IPS DF 6.9 (cell line): ENCODE measurements around the gene FLT1.

Experiments used
- DNase-seq: peaks from one replicate; pipeline ENCODE4 v3.0.0-alpha.2; 2013; ENCODE audit warnings: low read depth, low spot score
- H3K27ac ChIP-seq: one replicate; pipeline ENCODE4 v1.5.1; 2013; ENCODE audit warnings: low read length, control low read depth
- H3K27me3 ChIP-seq: 2 replicates; pipeline ENCODE4 v1.6.1; 2013; ENCODE audit warnings: mild to moderate bottlenecking, low read length; ENCODE audit not compliant: control insufficient read depth, insufficient read depth
- H3K36me3 ChIP-seq: 2 replicates; pipeline ENCODE4 v1.6.1; 2013; ENCODE audit warnings: low read length; ENCODE audit not compliant: control insufficient read depth, insufficient read depth
- H3K4me1 ChIP-seq: 2 replicates; pipeline ENCODE4 v1.6.1; 2013; ENCODE audit warnings: low read length; ENCODE audit not compliant: control insufficient read depth, insufficient read depth
- H3K4me3 ChIP-seq: 2 replicates; pipeline ENCODE4 v1.5.1; 2013; ENCODE audit warnings: mild to moderate bottlenecking, low read length
- H3K9me3 ChIP-seq: 2 replicates; pipeline ENCODE4 v1.6.1; 2013; ENCODE audit warnings: low read length, inconsistent platforms; ENCODE audit not compliant: control insufficient read depth, insufficient read depth
- WGBS: extraction: QIAGEN DNeasy Blood & Tissue Kit; methylation state at CpG from one replicate; pipeline ENCODE4 v1.1.7; 2013; ENCODE audit warnings: mixed read lengths, missing lambda C conversion rate; ENCODE audit not compliant: insufficient read length, insufficient coverage; 5-methylcytosine and 5-hydroxymethylcytosine counted together

Gene FLT1

DNA sequence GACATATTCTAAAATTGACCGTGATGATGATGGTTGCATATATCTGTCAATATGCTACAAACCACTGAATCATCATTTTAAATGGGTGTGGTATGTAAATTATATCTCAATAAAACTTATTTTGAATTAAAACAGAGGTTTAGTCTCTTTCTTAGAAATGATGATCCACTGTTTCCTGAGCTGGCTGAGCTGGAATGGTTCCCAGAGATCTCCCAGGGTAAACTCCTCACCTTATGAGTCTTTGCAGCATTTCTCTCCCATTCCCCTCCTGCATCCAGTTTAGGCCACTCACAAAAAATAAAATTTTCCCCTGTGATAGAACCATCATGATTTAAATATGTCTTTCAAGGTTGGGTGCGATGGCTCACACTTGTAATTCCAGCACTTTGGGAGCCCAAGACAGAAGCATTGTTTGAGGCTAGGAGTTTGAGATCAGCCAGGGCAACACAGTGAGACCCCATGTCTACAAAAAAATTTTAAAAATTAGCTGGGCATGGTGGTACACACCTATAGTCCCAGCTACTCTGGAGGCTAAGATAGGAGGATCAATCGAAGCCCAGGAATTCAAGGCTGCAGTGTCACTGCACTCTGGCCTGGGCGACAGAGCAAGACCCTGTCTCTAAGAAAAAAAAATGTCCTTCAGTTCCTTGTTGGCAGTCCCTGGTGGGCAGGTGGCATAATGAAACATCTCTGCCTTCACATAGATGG, 46.1 kb downstream of the FLT1 start:
- Histone ChIP-seq H3K4me1 (peaks cover 2% of the 10 kb centered on the region), H3K9me3 (peaks cover 1% of the 10 kb centered on the region; the same call in 1 of the 2 replicates), H3K27ac (no peak overlapping the region), H3K4me3 (no peak overlapping the region), H3K27me3 (no peaks in the 10 kb centered on the region), H3K36me3 (no peaks in the 10 kb centered on the region; the same call in 1 of the 2 replicates)
- no peak for DNase-seq
- no CpG with 5 or more reads among the region's 4 CpGs for WGBS

- no peak overlapping the region for H3K27ac ChIP-seq
- no peaks in the 10 kb centered on the region for H3K27me3 ChIP-seq
- no peak for DNase-seq
- H3K4me3 ChIP-seq: no peak overlapping the region
- peaks cover 1% of the 10 kb centered on the region; the same call in 1 of the 2 replicates for H3K9me3 ChIP-seq
- no peaks in the 10 kb centered on the region; the same call in 1 of the 2 replicates for H3K36me3 ChIP-seq
- peaks cover 2% of the 10 kb centered on the region for H3K4me1 ChIP-seq
Observed at GRCh38 chr13:28447989-28448388, 46.9 kb downstream of the FLT1 start.

- no peak overlapping the region for H3K4me3 ChIP-seq
- peaks cover 2% of the 10 kb centered on the region for H3K4me1 ChIP-seq
- no peak for DNase-seq
- H3K27me3 ChIP-seq: no peaks in the 10 kb centered on the region
- H3K27ac ChIP-seq: no peak overlapping the region
- no CpG with 5 or more reads among the region's 2 CpGs for WGBS
- no peaks in the 10 kb centered on the region; the same call in 1 of the 2 replicates for H3K36me3 ChIP-seq
- peaks cover 1% of the 10 kb centered on the region; the same call in 1 of the 2 replicates for H3K9me3 ChIP-seq
Observed at GRCh38 chr13:28447206-28447605, 47.7 kb downstream of the FLT1 start.

GRCh38 chr13:28442839-28443238, 52.1 kb downstream of the FLT1 start:
- WGBS: no CpG with 5 or more reads among the region's 3 CpGs
- no peaks in the 10 kb centered on the region; the same call in 1 of the 2 replicates for H3K9me3 ChIP-seq
- H3K4me1 ChIP-seq: peaks cover 9% of the 10 kb centered on the region
- no peak overlapping the region for H3K27ac ChIP-seq
- no peaks in the 10 kb centered on the region for H3K27me3 ChIP-seq
- H3K4me3 ChIP-seq: no peak overlapping the region
- no peaks in the 10 kb centered on the region; the same call in 1 of the 2 replicates for H3K36me3 ChIP-seq
- no peak for DNase-seq

GRCh38 chr13:28441529-28441928, 53.4 kb downstream of the FLT1 start:
- Histone ChIP-seq H3K27ac (peak overlapping the region; percentile 31), H3K4me1 (peaks cover 11% of the 10 kb centered on the region), H3K27me3 (no peaks in the 10 kb centered on the region), H3K4me3 (no peak overlapping the region), H3K9me3 (no peaks in the 10 kb centered on the region), H3K36me3 (peaks cover 3% of the 10 kb centered on the region; the same call in 1 of the 2 replicates)
- no peak for DNase-seq

GRCh38 chr13:28440774-28441504, 54.0 kb downstream of the FLT1 start:
- no peak for DNase-seq
- Histone ChIP-seq H3K4me1 (peaks cover 12% of the 10 kb centered on the region), H3K9me3 (no peaks in the 10 kb centered on the region), H3K4me3 (no peak overlapping the region), H3K36me3 (peaks cover 3% of the 10 kb centered on the region; the same call in 1 of the 2 replicates), H3K27me3 (no peaks in the 10 kb centered on the region), H3K27ac (peak overlapping the region; percentile 100)
- WGBS: no CpG with 5 or more reads among the region's 4 CpGs

- peaks cover 5% of the 10 kb centered on the region; the same call in 1 of the 2 replicates for H3K36me3 ChIP-seq
- H3K4me3 ChIP-seq: no peak overlapping the region
- peak overlapping the region; percentile 100 for H3K27ac ChIP-seq
- WGBS: no CpG with 5 or more reads among the region's 12 CpGs
- H3K27me3 ChIP-seq: no peaks in the 10 kb centered on the region
- peak; percentile 71 for DNase-seq
- H3K4me1 ChIP-seq: peaks cover 12% of the 10 kb centered on the region
- no peaks in the 10 kb centered on the region for H3K9me3 ChIP-seq
Observed at GRCh38 chr13:28438598-28439334, 56.2 kb downstream of the FLT1 start.

- Histone ChIP-seq H3K27me3 (no peaks in the 10 kb centered on the region), H3K9me3 (no peaks in the 10 kb centered on the region), H3K4me3 (no peak overlapping the region), H3K27ac (peak overlapping the region; percentile 59), H3K36me3 (peaks cover 6% of the 10 kb centered on the region; the same call in 1 of the 2 replicates), H3K4me1 (peaks cover 12% of the 10 kb centered on the region)
- DNase-seq: no peak
- no CpG with 5 or more reads among the region's 8 CpGs for WGBS
Observed at GRCh38 chr13:28438067-28438466, 56.9 kb downstream of the FLT1 start.

- H3K27ac ChIP-seq: no peak overlapping the region
- H3K36me3 ChIP-seq: peaks cover 6% of the 10 kb centered on the region; the same call in 1 of the 2 replicates
- peaks cover 12% of the 10 kb centered on the region for H3K4me1 ChIP-seq
- WGBS: no CpG with 5 or more reads among the region's 6 CpGs
- DNase-seq: no peak
- no peaks in the 10 kb centered on the region for H3K9me3 ChIP-seq
- H3K27me3 ChIP-seq: no peaks in the 10 kb centered on the region
- H3K4me3 ChIP-seq: no peak overlapping the region
Observed at GRCh38 chr13:28435917-28436316, 59.0 kb downstream of the FLT1 start.

GRCh38 chr13:28434926-28435325, 60.0 kb downstream of the FLT1 start:
- peaks cover 7% of the 10 kb centered on the region for H3K4me1 ChIP-seq

More at GRCh38 chr13:28434926-28435325, 60.0 kb downstream of the FLT1 start:
- no CpG with 5 or more reads among the region's 4 CpGs for whole genome bisulfite sequencing
- no peak overlapping the region for H3K27ac ChIP-seq
- H3K4me3 ChIP-seq: no peak overlapping the region
- H3K27me3 ChIP-seq: no peaks in the 10 kb centered on the region
- no peaks in the 10 kb centered on the region for H3K9me3 ChIP-seq
- H3K36me3 ChIP-seq: peaks cover 6% of the 10 kb centered on the region; the same call in 1 of the 2 replicates
- DNase-seq: no peak
